GM18907 (cell line): Measurements from ENCODE around the gene DGCR6L.
"Not testable (repeated sequence)": the region's sequence is repeated elsewhere in the genome, so short reads cannot be mapped to it uniquely, and the experiment has no call there.

Experiments used
- ATAC-seq: cut with Tn5 transposase; IDR thresholded peaks from one replicate; pipeline ENCODE4 v1.9.1; 2021; ENCODE audit warnings: mild to moderate bottlenecking, moderate library complexity; ENCODE audit not compliant: unreplicated experiment

DGCR6L gene

DNA sequence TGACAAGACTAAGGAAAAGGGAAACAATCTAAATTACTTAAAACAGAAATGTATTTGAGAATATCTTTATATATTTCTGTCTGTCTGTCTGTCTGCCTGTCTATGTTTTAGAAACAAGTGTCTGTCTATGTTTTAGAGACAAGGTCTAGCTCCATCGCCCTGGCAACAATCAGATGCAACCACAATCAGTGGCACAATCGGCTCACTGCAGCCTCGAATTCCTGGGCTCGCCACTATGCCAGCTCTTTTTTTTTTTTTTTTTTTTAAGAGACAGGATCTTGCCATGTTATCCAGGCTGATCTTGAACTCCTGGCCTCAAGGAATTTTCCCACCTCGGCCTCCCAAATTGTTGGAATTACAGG is 8.7 kb upstream of the DGCR6L start:
- not testable (repeated sequence) for ATAC-seq

DNA sequence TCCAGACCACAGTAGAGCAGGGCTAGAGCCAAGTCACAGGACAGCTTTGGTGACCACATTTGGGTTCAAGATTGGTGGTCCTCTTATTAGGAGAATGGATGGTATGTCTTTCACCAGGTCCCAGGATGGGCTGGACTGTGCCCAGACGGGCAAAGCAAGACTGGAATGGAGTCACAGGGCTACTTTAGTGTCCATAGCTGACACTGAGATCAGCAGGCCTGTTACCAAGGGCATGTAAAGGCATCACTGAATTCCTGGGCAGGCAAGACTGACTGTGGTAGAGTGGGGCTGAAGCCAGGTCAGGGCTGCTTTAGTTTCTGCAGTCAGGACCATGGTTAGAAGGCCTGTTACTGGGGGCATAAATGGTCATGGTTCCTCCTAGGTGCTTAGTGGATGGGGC is 6.1 kb upstream of the DGCR6L start:
- ATAC-seq, result not testable (repeated sequence)

DNA sequence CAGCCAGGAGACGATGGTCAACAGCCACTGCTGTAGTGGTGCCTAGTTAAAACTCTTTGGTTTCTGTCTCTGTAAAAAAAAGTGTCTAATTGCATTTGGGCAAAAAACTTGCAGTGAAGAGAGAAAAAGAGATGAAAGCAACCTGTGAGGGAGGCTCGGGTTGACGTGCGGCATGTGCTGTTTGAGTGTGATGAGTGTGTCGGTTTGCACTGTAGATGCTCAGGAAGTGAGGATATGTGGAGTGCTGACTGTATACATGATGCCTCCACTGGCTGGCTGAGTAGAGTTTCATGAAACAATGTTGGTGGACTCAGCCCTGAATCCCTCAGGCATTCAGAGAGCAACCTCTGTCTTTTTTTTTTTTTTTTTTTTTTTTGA is 4.3 kb upstream of the DGCR6L start:
- no peak for ATAC-seq

DNA sequence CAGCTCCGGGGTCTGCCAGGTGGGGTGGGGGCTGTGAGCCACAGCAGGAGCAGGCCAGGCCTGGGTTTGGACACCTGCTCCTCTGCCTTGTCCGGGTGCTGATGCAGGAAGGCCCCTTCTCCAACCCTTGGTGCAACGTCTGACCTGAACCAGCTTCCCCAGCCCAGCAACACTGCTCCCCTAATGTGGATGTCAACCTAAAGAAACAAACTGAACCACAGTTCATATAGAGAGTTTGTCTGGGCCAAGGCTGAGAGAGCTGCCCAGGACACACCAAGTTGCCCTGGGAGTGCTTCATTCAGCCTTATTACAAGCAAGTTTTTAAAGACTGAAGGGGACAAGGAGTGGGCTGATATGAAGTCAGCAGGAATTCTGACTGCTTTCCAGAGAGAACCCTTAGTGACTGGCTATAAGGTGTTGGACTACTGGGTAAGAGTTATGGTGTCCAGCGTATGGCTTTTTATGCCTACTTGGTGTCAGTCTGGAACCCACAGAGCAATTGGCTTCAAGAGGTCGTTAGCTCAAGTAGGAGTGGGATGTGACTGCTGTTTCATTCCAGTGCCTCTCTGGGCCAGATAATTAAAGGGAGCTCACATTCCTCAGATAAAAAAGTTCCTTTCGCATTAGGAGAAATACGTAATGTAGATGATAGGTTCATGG is 1.8 kb upstream of the DGCR6L start:
- ATAC-seq, result not testable (repeated sequence)

DNA sequence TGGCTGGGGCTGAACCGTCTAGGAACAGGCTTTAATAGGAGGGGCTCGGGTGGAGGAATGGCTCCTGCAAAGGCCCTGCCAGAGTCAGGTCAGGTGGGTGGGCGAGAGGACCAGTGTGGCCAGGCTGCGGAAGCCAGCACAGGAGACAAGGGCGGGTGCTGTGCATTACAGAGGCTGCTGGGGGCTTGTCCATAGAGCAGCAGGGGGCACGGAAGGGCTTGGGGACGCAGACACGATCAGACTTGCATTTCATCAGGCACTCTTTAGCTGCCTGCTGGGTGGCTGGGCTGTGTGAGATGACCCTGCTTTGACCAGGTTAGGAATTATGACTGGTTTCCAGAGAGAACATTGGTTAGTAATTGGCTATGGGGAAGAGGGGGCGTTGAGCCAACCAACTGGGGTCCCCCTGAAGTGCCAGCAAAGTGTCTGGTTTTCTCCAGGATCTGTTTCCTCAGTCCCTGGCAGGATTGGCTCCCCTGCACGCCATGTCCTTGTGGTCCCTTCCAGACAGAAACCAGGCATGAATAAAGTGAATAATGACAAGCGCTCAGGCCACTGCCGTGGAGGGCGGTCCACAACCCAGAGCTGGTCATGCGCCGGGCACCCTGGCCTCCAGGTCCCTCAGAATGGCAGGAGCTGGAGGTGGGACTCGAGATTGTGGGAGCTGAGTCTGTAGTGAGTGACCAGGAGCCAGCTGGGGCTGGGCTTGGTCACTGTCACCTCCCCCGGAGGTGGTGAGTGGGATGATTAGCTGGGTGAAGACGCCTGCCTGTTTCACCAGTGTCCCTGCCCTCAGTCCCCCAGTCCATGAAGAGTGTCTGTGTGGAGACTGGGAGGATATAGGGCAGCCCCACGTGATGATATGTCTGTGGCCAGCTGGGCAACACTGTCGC is 1.0 kb upstream of the DGCR6L start:
- ATAC-seq, result peak; percentile 5

DNA sequence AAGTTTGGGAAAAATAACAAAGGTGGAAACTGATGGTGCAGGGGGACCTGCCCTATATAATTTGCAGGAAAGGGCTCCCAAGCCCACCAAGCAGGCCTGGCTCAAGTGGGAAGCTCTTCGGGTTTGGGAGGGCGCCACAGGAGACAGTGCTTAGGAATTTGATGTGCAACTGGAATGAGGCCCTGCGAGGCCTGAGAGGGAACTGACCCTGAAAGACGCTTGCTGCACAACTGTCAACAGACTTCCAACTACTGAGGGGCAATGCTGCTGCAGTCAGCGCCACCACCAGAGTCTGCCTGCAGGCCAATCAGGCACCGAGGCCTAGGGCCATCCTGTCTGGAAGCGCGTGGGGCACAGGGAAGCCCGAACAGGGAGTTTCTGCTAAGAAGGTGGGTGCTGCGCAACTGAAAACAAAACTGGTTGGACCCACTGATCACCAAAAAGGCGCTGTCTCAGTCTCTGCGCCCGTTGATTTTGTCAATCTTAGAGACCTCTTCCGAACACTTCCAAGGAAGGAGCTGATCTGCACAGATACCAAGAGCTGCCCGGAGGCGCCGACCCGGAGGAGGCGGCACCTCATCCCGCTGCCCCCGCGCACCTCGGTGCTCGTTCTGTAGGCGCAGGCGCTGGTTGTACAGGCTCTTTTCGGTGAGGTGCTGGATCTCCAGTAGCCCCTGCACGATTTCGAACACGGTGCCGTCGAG is 667 bp downstream of the DGCR6L start:
- ATAC-seq, result peak; percentile 23

DNA sequence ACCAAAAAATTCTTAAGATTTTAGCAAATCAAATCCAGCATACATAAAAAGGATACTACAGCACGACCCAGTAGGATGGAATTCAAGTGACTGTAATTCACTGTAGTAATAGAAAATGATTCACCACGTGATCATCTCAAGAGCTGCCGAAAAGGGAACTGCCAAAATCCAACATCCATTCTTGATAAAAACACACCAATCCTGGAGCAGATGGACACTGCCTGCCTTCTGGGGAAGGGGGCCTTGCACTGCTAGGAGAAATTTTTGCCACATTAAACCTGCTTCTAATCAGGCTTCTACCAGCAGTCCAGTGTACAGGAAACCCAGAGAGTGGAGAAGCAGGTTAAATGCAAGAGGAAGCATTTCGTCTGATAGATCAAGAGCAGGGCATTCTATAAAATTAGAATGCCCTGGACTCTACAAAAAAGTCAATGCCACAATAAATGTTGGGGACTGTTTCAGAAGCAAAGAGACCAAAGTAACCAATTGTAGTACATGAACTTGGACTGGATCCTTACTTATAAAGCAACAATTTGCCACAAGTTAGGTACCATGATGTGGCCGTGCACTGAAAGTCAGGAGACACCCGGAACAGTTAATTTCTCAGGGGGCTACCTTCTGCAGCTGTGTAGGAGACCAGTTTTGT is 1.7 kb downstream of the DGCR6L start:
- not testable (repeated sequence) for ATAC-seq

DNA sequence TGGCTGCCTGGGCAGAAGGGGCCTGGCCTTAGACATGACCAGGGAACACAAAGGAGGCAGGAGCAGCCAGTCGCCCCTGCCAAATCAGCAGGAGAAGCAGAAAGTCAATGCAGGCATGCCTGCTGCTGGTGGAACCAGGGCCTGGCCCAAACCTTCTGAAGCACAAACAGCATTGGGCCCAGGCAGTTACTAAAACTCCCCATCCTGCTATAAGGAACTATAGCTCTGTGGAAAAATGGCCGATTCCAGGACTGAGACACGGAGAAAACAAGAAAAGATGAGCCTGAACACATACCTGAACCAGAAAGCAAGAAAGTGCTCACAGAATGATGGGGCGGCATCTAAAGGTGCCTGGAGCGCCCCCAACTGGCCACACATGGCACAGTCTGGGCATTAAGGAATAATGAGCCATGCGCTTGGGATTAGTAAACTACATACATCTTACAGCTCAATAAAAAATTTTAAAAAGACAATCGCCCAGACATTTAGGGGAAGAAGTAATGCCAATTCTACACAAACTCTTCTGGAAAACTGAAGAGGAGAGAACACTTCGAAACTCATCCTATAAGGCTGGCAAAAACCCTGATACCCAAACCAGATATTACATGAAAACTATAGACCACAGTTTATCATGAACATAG is 2.3 kb downstream of the DGCR6L start:
- ATAC-seq, result not testable (repeated sequence)

DNA sequence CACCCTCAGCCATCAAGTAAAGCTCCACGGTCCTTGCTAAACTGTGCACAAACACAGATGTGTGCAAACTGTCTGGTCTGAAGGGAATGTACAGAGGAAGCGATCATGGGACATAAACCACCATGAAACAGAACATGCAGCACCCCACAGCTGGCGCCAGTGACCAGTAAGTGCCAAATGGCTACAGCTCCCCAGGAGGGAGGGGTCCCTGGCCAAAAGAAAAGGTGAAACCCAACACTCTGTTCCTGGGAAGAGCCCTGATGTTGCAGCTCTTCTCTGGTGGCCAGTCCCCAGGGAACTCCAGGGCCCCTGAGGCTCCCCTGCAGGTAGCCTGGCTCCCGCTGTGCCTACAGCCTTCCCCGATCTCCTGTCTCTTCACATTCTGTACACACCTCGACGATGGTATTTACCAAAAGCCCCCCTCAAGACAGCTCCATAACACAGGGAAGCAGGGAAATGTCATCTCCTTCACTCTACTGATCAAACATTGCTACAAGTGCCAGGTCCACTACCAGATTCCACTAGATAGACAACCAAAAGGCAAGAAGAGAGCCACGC is 2.9 kb downstream of the DGCR6L start:
- ATAC-seq, result no peak

DNA sequence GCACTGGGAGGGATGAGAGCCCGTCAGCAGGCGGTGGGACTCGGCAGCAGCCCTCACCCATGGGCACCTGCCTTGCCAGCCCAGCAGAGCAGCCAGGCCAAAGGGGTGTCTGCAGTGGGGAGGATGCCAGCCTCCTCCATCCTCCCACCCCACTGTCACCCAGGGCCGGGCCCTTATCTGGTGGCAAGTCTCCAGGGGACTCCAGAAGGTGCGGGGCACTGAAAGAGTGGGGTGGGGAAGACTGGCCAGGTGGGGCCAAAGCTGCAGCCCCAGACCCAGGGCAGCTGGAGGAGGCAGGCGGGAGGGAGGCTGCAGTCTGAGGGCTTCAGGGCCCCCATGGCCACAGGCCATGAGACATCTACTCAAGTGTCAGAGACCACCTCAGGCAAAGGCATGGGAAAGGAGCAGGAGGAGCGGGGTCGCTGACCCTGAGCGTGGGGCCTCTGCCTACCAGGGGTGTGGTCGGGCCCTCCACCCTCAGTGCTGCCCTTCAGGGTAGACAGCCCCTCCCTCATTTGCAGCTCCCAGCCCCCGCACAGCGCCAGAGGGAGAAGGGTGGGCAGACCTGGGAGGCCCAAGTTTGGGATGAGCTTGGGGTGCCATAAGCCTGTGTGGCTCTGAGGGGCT is 3.5 kb downstream of the DGCR6L start:
- no peak for ATAC-seq

DNA sequence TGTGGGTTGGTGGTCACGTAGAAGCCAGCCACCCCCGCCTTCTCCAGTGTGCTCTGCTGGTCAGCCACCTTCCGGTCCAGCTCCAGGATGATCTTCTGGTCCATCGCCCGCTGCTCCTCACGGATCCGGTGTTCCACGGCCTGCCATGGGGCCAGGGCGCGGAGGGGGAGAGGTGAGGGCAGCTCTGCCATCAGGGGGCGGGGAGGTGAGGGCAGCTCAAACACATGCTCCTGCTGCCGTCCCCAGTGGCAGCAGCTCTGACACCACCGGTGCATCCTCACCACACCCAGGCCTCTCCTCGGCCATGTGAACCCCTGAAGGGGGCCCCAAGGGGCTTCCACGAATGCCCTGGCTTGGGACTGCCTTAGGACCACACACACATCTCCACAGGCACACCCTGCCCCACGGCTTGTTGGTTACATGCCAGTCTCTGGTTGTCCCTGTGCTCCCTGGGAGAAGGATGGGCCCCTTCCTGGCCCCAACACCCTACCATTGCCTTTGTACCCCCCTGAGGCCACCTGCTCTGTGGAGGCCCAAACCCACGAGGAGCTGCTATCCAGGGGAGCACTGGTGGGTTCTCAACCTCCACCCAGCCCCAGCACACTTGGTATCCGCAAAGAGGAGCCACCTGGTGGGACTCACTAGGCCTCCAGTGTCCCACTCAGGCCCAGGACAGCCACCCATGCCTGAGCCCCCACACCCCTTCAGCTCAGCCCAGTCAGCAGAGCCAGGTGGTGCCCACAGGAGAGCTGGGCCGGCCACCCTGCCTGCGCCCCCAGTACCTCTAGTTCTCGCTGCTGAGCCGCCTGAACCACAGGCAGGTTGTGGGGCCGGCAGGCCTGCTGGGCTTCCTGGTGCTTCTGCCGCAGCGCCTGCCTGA is 4.3 kb downstream of the DGCR6L start:
- ATAC-seq, result no peak

DNA sequence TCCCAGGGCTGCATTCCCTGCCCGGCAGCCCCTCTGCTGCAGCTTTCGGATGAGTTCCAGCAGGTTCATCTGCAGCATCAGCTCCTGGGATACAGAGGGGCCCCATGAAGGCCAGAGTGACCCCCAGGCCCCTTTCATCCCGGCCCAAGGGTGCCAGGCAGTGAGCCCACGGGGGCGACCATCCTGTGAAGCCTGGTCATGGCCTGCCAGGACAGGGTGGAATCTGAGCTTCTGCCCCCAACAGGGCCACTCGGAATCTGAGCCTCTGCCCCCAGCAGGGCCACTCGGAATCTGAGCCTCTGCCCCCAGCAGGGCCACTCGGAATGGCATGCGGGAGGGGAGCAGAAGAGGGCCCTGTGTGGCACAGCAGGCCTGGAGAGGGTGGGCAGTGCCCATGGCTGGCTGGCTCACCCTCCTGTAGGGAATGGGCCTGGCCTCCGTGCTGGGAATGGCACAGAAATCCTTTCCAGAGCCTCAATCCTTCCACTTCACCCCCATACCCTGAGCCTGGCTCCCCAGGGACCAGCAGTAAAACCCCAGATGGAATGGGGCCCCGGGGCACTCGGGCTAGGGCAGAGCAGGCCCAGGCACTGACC is 5.0 kb downstream of the DGCR6L start:
- not testable (repeated sequence) for ATAC-seq

DNA sequence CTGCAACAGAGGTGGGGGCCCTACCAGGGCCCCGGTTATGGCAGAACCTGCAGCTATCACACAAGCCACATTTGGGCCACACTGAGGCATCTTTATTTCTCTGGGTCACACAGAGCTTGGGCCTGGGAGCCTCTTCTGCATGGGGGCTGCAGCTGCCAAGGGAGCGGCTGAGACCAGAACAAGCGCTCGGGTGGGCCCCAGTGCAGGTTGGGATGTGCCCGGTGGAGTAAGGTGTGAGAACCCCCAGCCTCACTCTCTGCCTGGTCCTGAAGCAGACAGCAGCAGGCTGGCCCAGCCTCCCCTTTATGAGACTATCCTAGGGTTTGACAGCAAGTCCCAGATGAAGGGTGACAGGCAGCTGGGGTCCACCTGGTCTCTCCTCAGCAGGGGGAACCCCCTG is 5.7 kb downstream of the DGCR6L start:
- ATAC-seq, result not testable (repeated sequence)

DNA sequence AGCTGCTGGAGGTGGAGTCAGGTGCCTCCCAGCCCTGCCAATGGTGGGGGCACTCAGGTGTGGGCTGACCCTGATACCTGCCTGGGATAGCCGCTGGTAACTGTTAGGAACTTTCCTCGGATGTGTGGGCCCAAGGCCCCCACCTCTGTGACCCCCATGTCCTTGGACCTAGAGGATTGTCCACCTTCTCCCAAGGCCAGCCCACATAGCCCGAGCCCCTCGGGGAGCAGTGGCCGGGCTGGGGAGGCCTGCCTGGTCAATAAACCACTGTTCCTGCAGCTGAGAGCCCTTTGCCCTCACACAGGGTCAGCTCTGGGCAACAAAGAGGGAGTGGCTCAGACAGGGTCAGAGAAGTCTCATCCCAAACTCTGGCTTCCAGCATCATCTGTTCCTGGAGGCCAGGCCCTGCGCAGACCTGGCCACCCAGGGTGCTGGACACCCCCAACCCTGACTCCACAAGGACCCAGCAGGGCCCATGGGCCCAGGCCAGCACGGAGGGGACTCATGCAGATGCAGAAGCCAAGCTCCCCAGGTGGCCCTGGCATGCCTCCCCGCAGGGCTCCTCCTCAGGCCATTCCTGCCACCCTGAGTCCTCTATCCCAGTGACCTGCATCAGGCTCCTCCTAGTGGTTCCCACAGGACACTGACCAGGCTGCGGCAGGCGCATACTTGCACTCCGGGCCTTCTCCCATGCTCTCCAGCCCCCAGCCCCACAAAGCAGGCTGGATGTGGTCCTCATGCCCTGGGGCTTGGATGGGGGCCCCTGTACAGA is 6.4 kb downstream of the DGCR6L start:
- ATAC-seq, result not testable (repeated sequence)

DNA sequence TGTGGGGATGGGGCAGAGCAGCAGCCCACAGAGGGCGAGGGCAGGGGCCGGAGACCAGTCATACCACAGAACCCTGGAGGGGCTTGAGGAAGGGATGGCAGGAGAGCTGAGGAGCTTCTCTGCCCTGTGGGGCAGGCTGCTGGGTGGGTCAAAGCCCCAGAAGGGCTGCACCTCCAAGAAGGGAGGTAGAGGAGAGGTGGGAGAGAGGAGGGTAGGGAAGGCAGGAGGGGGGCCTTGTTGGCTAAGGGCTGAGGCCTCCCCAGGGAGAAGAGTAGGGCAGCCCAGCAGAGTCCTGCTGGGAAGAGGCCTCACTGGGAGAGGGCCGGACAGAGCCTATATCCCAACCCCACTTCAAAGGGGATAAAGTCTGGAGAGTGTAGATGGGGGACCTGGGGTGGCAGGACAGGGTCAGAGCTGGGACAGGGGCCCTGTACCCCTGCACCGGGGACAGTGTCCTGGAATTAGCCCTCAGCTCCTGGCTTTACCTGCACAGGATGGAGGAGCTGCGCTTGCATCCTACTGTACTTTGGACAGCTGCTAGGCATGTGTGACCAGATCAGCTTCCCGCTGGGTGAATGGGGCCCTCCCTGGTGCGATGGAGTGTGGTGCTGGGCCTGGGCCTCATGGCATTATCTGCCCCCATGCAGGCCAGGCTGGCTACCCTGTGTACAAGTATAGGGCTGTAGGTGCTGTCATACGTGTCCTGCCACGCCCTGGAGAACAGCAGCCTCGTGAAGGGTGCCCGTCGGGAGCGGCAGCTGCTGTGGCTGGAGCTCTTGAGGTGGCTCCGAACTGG is 7.3 kb downstream of the DGCR6L start:
- ATAC-seq, result no peak

DNA sequence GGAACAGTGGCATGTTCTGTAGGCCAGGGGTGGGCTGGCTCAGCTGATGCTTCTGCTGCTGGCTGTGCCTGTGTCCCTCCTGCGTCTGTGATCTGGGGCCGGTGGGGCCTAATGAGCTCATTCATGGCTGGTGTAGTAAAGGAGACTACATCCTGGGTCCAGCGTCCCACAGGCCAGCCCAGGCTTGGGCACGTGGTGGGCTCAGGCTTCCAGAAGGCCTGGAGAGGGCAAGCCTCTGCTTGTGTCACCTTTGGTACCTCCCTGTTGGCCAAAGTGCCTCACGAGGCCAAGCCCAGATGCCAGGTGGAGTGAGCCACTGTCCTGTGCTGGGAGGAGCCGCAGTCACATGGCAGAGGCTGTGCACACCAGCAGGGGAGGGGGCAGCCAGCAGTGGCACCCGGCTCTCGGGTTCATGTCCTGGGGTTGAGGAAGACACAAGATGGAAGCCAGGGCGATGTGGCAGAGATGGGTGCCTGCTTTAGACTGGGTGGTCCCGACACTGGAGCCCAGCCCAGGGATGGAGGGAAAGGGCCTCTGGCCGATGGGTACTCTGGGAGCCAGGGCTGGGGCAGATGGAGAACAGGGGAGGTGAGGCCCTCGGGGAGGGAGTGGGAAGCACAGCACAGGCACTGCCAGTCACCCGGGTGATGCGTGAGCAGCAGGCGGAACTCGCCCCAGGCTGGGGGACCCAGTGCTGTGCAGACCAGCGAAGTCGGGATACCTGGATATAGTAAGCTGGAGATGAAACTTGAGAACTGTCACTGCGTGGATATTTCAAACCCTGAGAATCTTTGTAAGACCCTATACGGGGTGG is 8.4 kb downstream of the DGCR6L start:
- ATAC-seq, result not testable (repeated sequence)
